ENCODE results near the gene TBC1D16.

TBC1D16 gene

GRCh38 chr17:80029258-80029974, 6.3 kb downstream of the TBC1D16 start:
- no peak for TF ChIP-seq CTCF (conservative IDR thresholded peaks at IDR 0.05; ENCODE audit: low read depth, low read length)
- DNase-seq (ENCODE audit: low read depth), result peak; percentile 75
- H3K4me3 ChIP-seq (ENCODE audit: low read depth, low read length), result no peak overlapping the region

- TF ChIP-seq CTCF (conservative IDR thresholded peaks at IDR 0.05; ENCODE audit: low read depth, low read length), result no peak
- no peak overlapping the region for H3K4me3 ChIP-seq (ENCODE audit: low read depth, low read length)
- DNase-seq (ENCODE audit: low read depth), result no peak
Measured at GRCh38 chr17:80028030-80028429, 7.6 kb downstream of the TBC1D16 start.

GRCh38 chr17:80027043-80027435, 8.6 kb downstream of the TBC1D16 start:
- DNase-seq (ENCODE audit: low read depth), result no peak
- H3K4me3 ChIP-seq (ENCODE audit: low read depth, low read length), result no peak overlapping the region
- no peak for TF ChIP-seq CTCF (conservative IDR thresholded peaks at IDR 0.05; ENCODE audit: low read depth, low read length)

- DNase-seq (ENCODE audit: low read depth), result no peak
- no peak for TF ChIP-seq CTCF (conservative IDR thresholded peaks at IDR 0.05; ENCODE audit: low read depth, low read length)
- no peak overlapping the region for H3K4me3 ChIP-seq (ENCODE audit: low read depth, low read length)
Measured at GRCh38 chr17:80026359-80027042, 9.2 kb downstream of the TBC1D16 start.

- no peak for TF ChIP-seq CTCF (conservative IDR thresholded peaks at IDR 0.05; ENCODE audit: low read depth, low read length)
- no peak overlapping the region for H3K4me3 ChIP-seq (ENCODE audit: low read depth, low read length)
- peak; percentile 34 for DNase-seq (ENCODE audit: low read depth)
Measured at GRCh38 chr17:80025796-80026195, 9.9 kb downstream of the TBC1D16 start.

- no peak overlapping the region for H3K4me3 ChIP-seq (ENCODE audit: low read depth, low read length)
- no peak for DNase-seq (ENCODE audit: low read depth)
- TF ChIP-seq CTCF (conservative IDR thresholded peaks at IDR 0.05; ENCODE audit: low read depth, low read length), result no peak
Measured at GRCh38 chr17:80025140-80025539, 10.5 kb downstream of the TBC1D16 start.
